Adrenal gland (tissue), 12 donors: ENCODE results near the gene AVPR2. TPM values are rescaled to one million over a fixed set of nuclear protein-coding genes. Genes with fewer than 3 reads are reported as not detected.

Experiments used
- DNase-seq, 7 donors: peaks; one replicate each; pipeline ENCODE4 v3.0.0-alpha.2; 2019 to 2020
- H3K27ac ChIP-seq, 5 donors: fragments of 200-600 bp; sonication (generic) in 4 of 5; 1 replicate in 3 of 5; 2 replicates in 2 of 5; pipeline versions ENCODE4 v1.5.1 to v1.8.0; 2016 to 2020; ENCODE audit warnings: mild to moderate bottlenecking in 1 of 5
- H3K27me3 ChIP-seq: fragments of 200-600 bp; 2 replicates; pipeline ENCODE4 v1.8.0; 2021
- H3K36me3 ChIP-seq, 2 donors: fragments of 200-600 bp; replicated peaks in 1 of 2; 1 replicate in 1 of 2; 2 replicates in 1 of 2; pipeline versions ENCODE4 v1.5.1 to v1.8.0; 2018 to 2022
- H3K4me1 ChIP-seq, 2 donors: fragments of 200-600 bp; replicated peaks in 1 of 2; 1 replicate in 1 of 2; 2 replicates in 1 of 2; pipeline versions ENCODE4 v1.5.1 to v1.8.0; 2018 to 2021
- H3K4me3 ChIP-seq, 4 donors: fragments of 200-600 bp; sonication (generic) in 3 of 4; one replicate each; pipeline ENCODE4 v1.5.1; 2016 to 2018
- H3K9me3 ChIP-seq, 3 donors: fragments of 200-600 bp; sonication (generic) in 1 of 3; replicated peaks in 1 of 3; 1 replicate in 2 of 3; 2 replicates in 1 of 3; pipeline versions ENCODE4 v1.5.1 to v1.8.0; 2016 to 2021
- CTCF ChIP-seq, 6 experiments: fragments of 450-650 bp in 4 of 6; fragments of 200-600 bp in 2 of 6; sonication (generic) in 1 of 6; IDR thresholded peaks; 1 replicate in 5 of 6; 2 replicates in 1 of 6; pipeline versions ENCODE4 v1.5.1 to v1.8.0; 2016 to 2021; ENCODE audit warnings: antibody characterized with exemption in 6 of 6, mild to moderate bottlenecking in 2 of 6, moderate library complexity in 1 of 6
- POLR2A ChIP-seq, 2 donors: fragments of 450-650 bp; IDR thresholded peaks; one replicate each; pipeline ENCODE4 v1.6.1; 2017; ENCODE audit warnings: antibody characterized with exemption in 2 of 2, mild to moderate bottlenecking in 2 of 2, moderate library complexity in 1 of 2
- WGBS, 4 donors: extraction: QIAGEN DNeasy Blood & Tissue Kit in 2 of 4; methylation state at CpG; one replicate each; pipeline versions ENCODE4 v1.1.5 to v1.1.7; 2013 to 2017; 5-methylcytosine and 5-hydroxymethylcytosine counted together
- intact Hi-C, 2 donors: fragments of 100-400 bp; cut with DNase I; formaldehyde crosslinking; loops; one replicate each; pipeline versions ENCODE4 v1.14.1 to v1.15.0; 2022 to 2023
- polyA plus RNA-seq, 3 donors: library from polyadenylated mRNA; stranded (reverse); fragments of 200-250 nt in 2 of 3; fragments of 350-450 nt in 1 of 3; fragmentation: Illumina TruSeq in 1 of 3; extraction: RNeasy Lipid Tissue Mini Kit (QIAGEN cat#74804) in 1 of 3; gene quantifications; one replicate each; pipeline ENCODE4 v1.2.3, GENCODE V29; 2013 to 2014
- total RNA-seq, 9 donors: library from RNA; depleted of rRNA in 4 of 9; stranded (reverse); fragments of >200 nt in 4 of 9; fragments of 120-200 nt in 1 of 9; fragmentation: NEBNext Ultra II Directional in 1 of 9; extraction: Animal tissue kit (Norgen Biotek cat#: 25700) in 1 of 9; gene quantifications; one replicate each; pipeline versions ENCODE4 v1.1.0 to v1.2.4, GENCODE V29; 2013 to 2023
- donor health status: healthy with polysubstance abuse.
- donor health status: Bipolar disorder and iron deficiency.
- donor health status: DM: yes; HTN: yes; CAD: no.
- donor health status: DM: no; HTN: no; CAD: no.
- donor health status: DM: no; HTN: no; CAD: no.
- donor health status: DM: yes; HTN: yes; CAD: no.

AVPR2 gene
- total and polyA plus RNA-seq, 12 donors: 0.11 to 1.6 (median 0.69) TPM; not detected in 1

GRCh38 chrX:153870288-153870690 is 34.2 kb upstream of the AVPR2 start:
- intact Hi-C loops: no loop called here
- DNase-seq: no peak

GRCh38 chrX:153870791-153871360 is 33.6 kb upstream of the AVPR2 start:
- TF ChIP-seq POLR2A (IDR thresholded peaks at IDR 0.05) (no peak), CTCF (IDR thresholded peaks at IDR 0.05) (no peak)
- Histone ChIP-seq H3K27ac (no peak overlapping the region), H3K36me3 (no peaks in the 10 kb centered on the region), H3K9me3 (no peaks in the 10 kb centered on the region), H3K27me3 (peaks cover 13% of the 10 kb centered on the region), H3K4me3 (no peak overlapping the region), H3K4me1 (no peaks in the 10 kb centered on the region)
- WGBS, 4 donors: 41 to 58% (median 52%) methylated on average over 8 to 21 of the region's 21 CpGs; no CpG with 5 or more reads in 1 of the 4 donors
- intact Hi-C loops: no loop called here
- no peak for DNase-seq

More at GRCh38 chrX:153870288-153870690, 34.2 kb upstream of the AVPR2 start:
- Histone ChIP-seq H3K4me1 (no peaks in the 10 kb centered on the region), H3K4me3 (no peak overlapping the region), H3K27me3 (peaks cover 13% of the 10 kb centered on the region), H3K27ac (no peak overlapping the region), H3K36me3 (no peaks in the 10 kb centered on the region), H3K9me3 (no peaks in the 10 kb centered on the region)
- 73 to 77% (median 75%) methylated on average over 10 to 11 of the region's 11 CpGs; no CpG with 5 or more reads in 1 of the 4 donors for WGBS, 4 donors
- TF ChIP-seq POLR2A (IDR thresholded peaks at IDR 0.05) (no peak), CTCF (IDR thresholded peaks at IDR 0.05) (no peak)

- peaks cover 14% of the 10 kb centered on the region for H3K27me3 ChIP-seq
- no peaks in the 10 kb centered on the region for H3K9me3 ChIP-seq
- intact Hi-C loops: no loop called here
- H3K27ac ChIP-seq: no peak overlapping the region
- no peaks in the 10 kb centered on the region for H3K36me3 ChIP-seq
- WGBS, 4 donors: 28 to 47% (median 42%) methylated on average over 5 to 6 of the region's 6 CpGs
- TF ChIP-seq CTCF (IDR thresholded peaks at IDR 0.05) (no peak), POLR2A (IDR thresholded peaks at IDR 0.05) (no peak)
- H3K4me3 ChIP-seq: no peak overlapping the region
- no peaks in the 10 kb centered on the region for H3K4me1 ChIP-seq
- DNase-seq: no peak
Measured at GRCh38 chrX:153871451-153871850, 33.0 kb upstream of the AVPR2 start.

- TF ChIP-seq CTCF (IDR thresholded peaks at IDR 0.05) (no peak), POLR2A (IDR thresholded peaks at IDR 0.05) (no peak)
- intact Hi-C loops: no loop called here
Measured at GRCh38 chrX:153871946-153872878, 32.3 kb upstream of the AVPR2 start.

More at GRCh38 chrX:153871946-153872878, 32.3 kb upstream of the AVPR2 start:
- Histone ChIP-seq H3K4me3 (no peak overlapping the region), H3K36me3 (no peaks in the 10 kb centered on the region), H3K4me1 (no peaks in the 10 kb centered on the region), H3K27ac (no peak overlapping the region), H3K27me3 (peaks cover 19% of the 10 kb centered on the region), H3K9me3 (no peaks in the 10 kb centered on the region)
- WGBS, 4 donors: 71 to 79% (median 73%) methylated on average over 5 to 29 of the region's 29 CpGs
- DNase-seq: no peak
